AG04450 (cell line): ENCODE data around the gene CFAP300. TPM values are rescaled to one million over a fixed set of nuclear protein-coding genes. Genes with fewer than 3 reads are reported as not detected.

Source experiments
- CTCF ChIA-PET: fragments of 300-600, 350-600 bp; formaldehyde crosslinking; extraction: SDS; loops from one replicate; lab custom pipeline; 2022; ENCODE audit warnings: antibody characterized with exemption, inconsistent platforms; lab: Charles Lee
- POLR2A ChIA-PET: fragments of 350-600 bp; formaldehyde crosslinking; extraction: SDS; loops from one replicate; lab custom pipeline; 2021; ENCODE audit warnings: antibody characterized with exemption, inconsistent platforms; lab: Yijun Ruan, JAX
- DNase-seq: peaks from one replicate; pipeline ENCODE4 v3.0.0-alpha.2; 2011; ENCODE audit warnings: low read depth, low spot score
- H3K27ac ChIP-seq: one replicate; pipeline ENCODE4 v1.5.1; 2012; ENCODE audit warnings: low read depth, low read length, control low read depth
- H3K27me3 ChIP-seq: one replicate; pipeline ENCODE4 v1.6.0; 2012; ENCODE audit warnings: low read length; ENCODE audit not compliant: control insufficient read depth, insufficient read depth
- H3K4me3 ChIP-seq: 2 replicates; pipeline ENCODE4 v1.5.1; 2011; ENCODE audit warnings: mild to moderate bottlenecking, low read depth, low read length, control low read depth
- H3K9me3 ChIP-seq: 2 replicates; pipeline ENCODE4 v1.5.1; 2012; ENCODE audit warnings: low read length; ENCODE audit not compliant: control insufficient read depth, insufficient read depth
- polyA plus RNA-seq: library from polyadenylated mRNA; depleted of rRNA; stranded (reverse); fragments of >200 nt; gene quantifications from 2 replicates; pipeline ENCODE4 v1.2.3, GENCODE V29; 2011
- TF ChIP-seq, protein P1 (sequence below): IDR thresholded peaks from 2 replicates; pipeline ENCODE4 v1.5.1; 2011; ENCODE audit warnings: low read depth, low read length, control low read depth, inconsistent platforms

The CFAP300 gene
- polyA plus RNA-seq, 1 experiment: 3.4 TPM

GRCh38 chr11:102112509-102112821 lies 65.2 kb downstream of the CFAP300 start:
- ChIA-PET POLR2A (no interaction called here), CTCF (no interaction called here)
- no peaks in the 10 kb centered on the region for H3K27me3 ChIP-seq
- H3K4me3 ChIP-seq: peak overlapping the region; percentile 90
- DNase-seq: no peak
- peaks cover 2% of the 10 kb centered on the region; the same call in 1 of the 2 replicates for H3K9me3 ChIP-seq
- TF ChIP-seq, protein P1, sequence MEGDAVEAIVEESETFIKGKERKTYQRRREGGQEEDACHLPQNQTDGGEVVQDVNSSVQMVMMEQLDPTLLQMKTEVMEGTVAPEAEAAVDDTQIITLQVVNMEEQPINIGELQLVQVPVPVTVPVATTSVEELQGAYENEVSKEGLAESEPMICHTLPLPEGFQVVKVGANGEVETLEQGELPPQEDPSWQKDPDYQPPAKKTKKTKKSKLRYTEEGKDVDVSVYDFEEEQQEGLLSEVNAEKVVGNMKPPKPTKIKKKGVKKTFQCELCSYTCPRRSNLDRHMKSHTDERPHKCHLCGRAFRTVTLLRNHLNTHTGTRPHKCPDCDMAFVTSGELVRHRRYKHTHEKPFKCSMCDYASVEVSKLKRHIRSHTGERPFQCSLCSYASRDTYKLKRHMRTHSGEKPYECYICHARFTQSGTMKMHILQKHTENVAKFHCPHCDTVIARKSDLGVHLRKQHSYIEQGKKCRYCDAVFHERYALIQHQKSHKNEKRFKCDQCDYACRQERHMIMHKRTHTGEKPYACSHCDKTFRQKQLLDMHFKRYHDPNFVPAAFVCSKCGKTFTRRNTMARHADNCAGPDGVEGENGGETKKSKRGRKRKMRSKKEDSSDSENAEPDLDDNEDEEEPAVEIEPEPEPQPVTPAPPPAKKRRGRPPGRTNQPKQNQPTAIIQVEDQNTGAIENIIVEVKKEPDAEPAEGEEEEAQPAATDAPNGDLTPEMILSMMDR: no peak
- peak overlapping the region; percentile 58 for H3K27ac ChIP-seq

DNA sequence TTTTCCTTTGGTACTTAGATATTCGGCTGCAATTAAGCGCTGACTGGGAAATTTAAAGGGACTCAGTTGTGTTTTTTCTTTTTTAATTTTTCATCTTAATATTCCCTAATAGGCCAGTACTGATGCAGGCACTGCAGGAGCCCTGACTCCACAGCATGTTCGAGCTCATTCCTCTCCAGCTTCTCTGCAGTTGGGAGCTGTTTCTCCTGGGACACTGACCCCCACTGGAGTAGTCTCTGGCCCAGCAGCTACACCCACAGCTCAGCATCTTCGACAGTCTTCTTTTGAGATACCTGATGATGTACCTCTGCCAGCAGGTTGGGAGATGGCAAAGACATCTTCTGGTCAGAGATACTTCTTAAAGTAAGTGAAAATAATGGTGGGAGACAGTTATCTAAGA lies 66.8 kb downstream of the CFAP300 start:
- no peak for DNase-seq
- Histone ChIP-seq H3K27me3 (no peaks in the 10 kb centered on the region), H3K9me3 (peaks cover 2% of the 10 kb centered on the region; the same call in 1 of the 2 replicates), H3K27ac (no peak overlapping the region), H3K4me3 (peak overlapping the region; percentile 90)
- CTCF ChIA-PET: interaction anchor here (0.6 to 1.7 kb wide), 3 partner anchors 86 to 175 kb away, joined by 3 to 5 read pairs (median 3); no protein-coding TSS in a partner anchor
- POLR2A ChIA-PET: no interaction called here
- TF ChIP-seq, protein P1: no peak

GRCh38 chr11:102115557-102115956 lies 68.3 kb downstream of the CFAP300 start:
- no peak for DNase-seq
- H3K27ac ChIP-seq: no peak overlapping the region
- TF ChIP-seq, protein P1: no peak
- H3K27me3 ChIP-seq: no peaks in the 10 kb centered on the region
- H3K4me3 ChIP-seq: no peak overlapping the region; the same call in 1 of the 2 replicates
- CTCF ChIA-PET: interaction anchor here (1.5 kb wide), 1 partner anchor 108 kb away, joined by 4 read pairs; no protein-coding TSS in a partner anchor
- H3K9me3 ChIP-seq: peaks cover 2% of the 10 kb centered on the region; the same call in 1 of the 2 replicates
- POLR2A ChIA-PET: no interaction called here

DNA sequence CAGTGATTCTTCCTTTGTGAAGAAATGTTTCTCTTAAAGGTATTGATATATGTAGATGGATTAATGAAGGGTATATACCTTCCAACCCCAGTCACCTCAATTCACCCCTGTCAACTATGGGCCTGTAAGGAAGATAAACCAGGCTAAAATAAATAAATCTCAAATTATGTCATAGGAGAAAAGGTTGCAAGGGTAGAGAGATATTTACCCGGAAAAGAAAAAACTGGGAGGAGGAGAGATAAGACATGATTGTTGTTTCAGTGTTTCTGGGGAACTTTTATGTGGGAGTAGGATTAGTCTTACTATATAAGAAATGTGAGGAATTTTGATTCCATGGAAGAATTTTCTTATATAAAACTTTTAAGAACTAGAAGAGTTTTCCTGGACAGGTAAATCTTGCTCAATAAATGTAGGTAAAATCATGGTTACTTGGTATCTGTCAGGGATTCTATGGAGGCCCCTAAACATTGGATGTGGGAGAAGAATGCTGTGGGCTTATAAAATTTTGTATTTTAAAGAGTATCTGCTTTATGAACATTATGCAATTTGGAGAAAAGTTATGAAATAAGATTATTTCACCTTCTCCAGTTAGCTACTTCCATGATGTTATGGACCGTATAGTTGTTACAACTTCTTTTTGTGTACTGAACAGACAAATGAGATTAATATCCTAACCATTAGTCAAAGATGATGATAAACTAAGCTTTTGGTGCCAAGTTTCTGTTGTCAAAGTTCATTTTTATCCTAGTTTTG lies 69.4 kb downstream of the CFAP300 start:
- Histone ChIP-seq H3K9me3 (no peaks in the 10 kb centered on the region), H3K27ac (no peak overlapping the region), H3K27me3 (no peaks in the 10 kb centered on the region), H3K4me3 (no peak overlapping the region)
- TF ChIP-seq, protein P1: no peak
- no peak for DNase-seq
- ChIA-PET CTCF (interaction anchor here (1.5 kb wide), 1 partner anchor 109 kb away, joined by 4 read pairs; no protein-coding TSS in a partner anchor), POLR2A (interaction anchor here (1.4 kb wide), 1 partner anchor 28 kb away, joined by 6 read pairs; no protein-coding TSS in a partner anchor)
